ENCODE results near the gene RTN4RL1. TPM values are rescaled to one million over a fixed set of nuclear protein-coding genes. Genes with fewer than 3 reads are reported as not detected.

The RTN4RL1 gene
- total and polyA plus RNA-seq, 2 of the 13 experiments (the other 11 are each of a cell fraction or from before 2014, with no cell fraction given) = 0.01 TPM; not detected in 1

GRCh38 chr17:1947743-1948516 is 77.2 kb downstream of the RTN4RL1 start (continued):
- TF ChIP-seq ZNF777 (CRISPR knock-in tag; IDR thresholded peaks at IDR 0.05) = peak; percentile 50; the same call in 1 of the 2 replicates
- peak; percentile 11; the same call in 1 of the 2 replicates for TF ChIP-seq MTA1 (CRISPR knock-in tag; IDR thresholded peaks at IDR 0.05; ENCODE audit: borderline replicate concordance)
- no peak for TF ChIP-seq ZNF431 (CRISPR knock-in tag; IDR thresholded peaks at IDR 0.05; ENCODE audit: borderline replicate concordance, low read depth)
- TF ChIP-seq LCORL (IDR thresholded peaks at IDR 0.05) = no peak
- peak; percentile 80 for TF ChIP-seq LCORL (CRISPR knock-in tag; IDR thresholded peaks at IDR 0.05)
- no peak for TF ChIP-seq TBP (CRISPR knock-in tag; IDR thresholded peaks at IDR 0.05)
- peak; percentile 44 for TF ChIP-seq HOXA3 (CRISPR knock-in tag; IDR thresholded peaks at IDR 0.05)
- TF ChIP-seq ZBTB7A (CRISPR knock-in tag; IDR thresholded peaks at IDR 0.05) = peak; percentile 74; the same call in 1 of the 2 replicates
- TF ChIP-seq ATF7-NPFF (CRISPR knock-in tag; IDR thresholded peaks at IDR 0.05; ENCODE audit: low read depth) = no peak
- no peak for TF ChIP-seq BHLHE40 (IDR thresholded peaks at IDR 0.05; ENCODE audit: low read length)
- 0 out of 2 replicates have a peak, but pooled peaks have one; percentile 39 for TF ChIP-seq ARID4A (CRISPR knock-in tag; IDR thresholded peaks at IDR 0.05; ENCODE audit: borderline replicate concordance)
- TF ChIP-seq MXD1 (CRISPR knock-in tag; IDR thresholded peaks at IDR 0.05) = peak; percentile 15; the same call in 1 of the 2 replicates
- TF ChIP-seq ZNF839 (CRISPR knock-in tag; IDR thresholded peaks at IDR 0.05; ENCODE audit: borderline replicate concordance) = no peak
- peak; percentile 70 for TF ChIP-seq HNF4G (IDR thresholded peaks at IDR 0.05; ENCODE audit: borderline replicate concordance, low read depth, low read length)
- no peak for TF ChIP-seq HNF4G (CRISPR knock-in tag; IDR thresholded peaks at IDR 0.05; ENCODE audit: borderline replicate concordance, low read depth)
- no peak for TF ChIP-seq ZNF775 (CRISPR knock-in tag; IDR thresholded peaks at IDR 0.05; ENCODE audit: borderline replicate concordance)
- peak; percentile 54; the same call in 1 of the 2 replicates for TF ChIP-seq ZMYM4 (CRISPR knock-in tag; IDR thresholded peaks at IDR 0.05)
- 0 out of 2 replicates have a peak, but pooled peaks have one; percentile 69 for TF ChIP-seq CAMTA2 (CRISPR knock-in tag; IDR thresholded peaks at IDR 0.05; ENCODE audit: borderline replicate concordance)
- TF ChIP-seq HNRNPH1 (optimal IDR thresholded peaks at IDR 0.05; ENCODE audit: low read depth, low read length) = no peak
- no peak for TF ChIP-seq KLF9 (CRISPR knock-in tag; IDR thresholded peaks at IDR 0.05; ENCODE audit: low read depth)
- peak; percentile 39; the same call in 1 of the 2 replicates for TF ChIP-seq ZBTB7B (CRISPR knock-in tag; IDR thresholded peaks at IDR 0.05)
- TF ChIP-seq HDAC2 (CRISPR knock-in tag; IDR thresholded peaks at IDR 0.05) = peak; percentile 53; the same call in 1 of the 2 replicates
- TF ChIP-seq NR0B2 (CRISPR knock-in tag; IDR thresholded peaks at IDR 0.05) = peak; percentile 54; the same call in 1 of the 2 replicates
- TF ChIP-seq ZZZ3 (CRISPR knock-in tag; IDR thresholded peaks at IDR 0.05; ENCODE audit: borderline replicate concordance) = no peak

Measured in HepG2 (cell line).